GM21717 (cell line): Measurements from ENCODE around the gene SYNDIG1L.
"Not testable (repeated sequence)": the region's sequence is repeated elsewhere in the genome, so short reads cannot be mapped to it uniquely, and the experiment has no call there.

ENCODE experiments used
- ATAC-seq: cut with Tn5 transposase; IDR thresholded peaks from one replicate; pipeline ENCODE4 v1.9.1; 2021; ENCODE audit warnings: mild to moderate bottlenecking, moderate library complexity; ENCODE audit not compliant: unreplicated experiment

The SYNDIG1L gene

GRCh38 chr14:74403619-74404417 lies 22.2 kb downstream of the SYNDIG1L start:
- no peak for ATAC-seq

GRCh38 chr14:74402401-74403251 lies 23.4 kb downstream of the SYNDIG1L start:
- no peak for ATAC-seq

GRCh38 chr14:74401504-74402241 lies 24.3 kb downstream of the SYNDIG1L start:
- peak; percentile 68 for ATAC-seq

GRCh38 chr14:74400919-74401503 lies 25.0 kb downstream of the SYNDIG1L start:
- no peak for ATAC-seq

- ATAC-seq = no peak
Observed at GRCh38 chr14:74400031-74400685, 25.9 kb downstream of the SYNDIG1L start.

GRCh38 chr14:74395094-74395493 lies 30.9 kb downstream of the SYNDIG1L start:
- ATAC-seq = no peak

GRCh38 chr14:74394549-74394948 lies 31.5 kb downstream of the SYNDIG1L start:
- ATAC-seq = no peak

- no peak for ATAC-seq
Observed at GRCh38 chr14:74392616-74393570, 33.1 kb downstream of the SYNDIG1L start.

- no peak for ATAC-seq
Observed at GRCh38 chr14:74391479-74391878, 34.5 kb downstream of the SYNDIG1L start.

GRCh38 chr14:74390505-74390904 lies 35.5 kb downstream of the SYNDIG1L start:
- not testable (repeated sequence) for ATAC-seq

- no peak for ATAC-seq
Observed at GRCh38 chr14:74389980-74390379, 36.0 kb downstream of the SYNDIG1L start.

- no peak for ATAC-seq
Observed at GRCh38 chr14:74382231-74382630, 43.8 kb downstream of the SYNDIG1L start.

- ATAC-seq = not testable (repeated sequence)
Observed at GRCh38 chr14:74381571-74381970, 44.4 kb downstream of the SYNDIG1L start.

- no peak for ATAC-seq
Observed at GRCh38 chr14:74380845-74381244, 45.2 kb downstream of the SYNDIG1L start.

- no peak for ATAC-seq
Observed at GRCh38 chr14:74380172-74380571, 45.8 kb downstream of the SYNDIG1L start.

- ATAC-seq = no peak
Observed at GRCh38 chr14:74377976-74378690, 47.9 kb downstream of the SYNDIG1L start.

- no peak for ATAC-seq
Observed at GRCh38 chr14:74368441-74368840, 57.6 kb downstream of the SYNDIG1L start.

GRCh38 chr14:74368026-74368425 lies 58.0 kb downstream of the SYNDIG1L start:
- ATAC-seq = no peak
